HL-60 (cell line): Measurements from ENCODE around the gene CBLN2.

Experiments used
- CTCF ChIP-seq: IDR thresholded peaks from one replicate; pipeline ENCODE4 v1.5.1; 2011; ENCODE audit warnings: low read length, control low read depth, inconsistent platforms; ENCODE audit not compliant: insufficient read depth
- POLR2AphosphoS5 ChIP-seq: IDR thresholded peaks from 2 replicates; pipeline ENCODE4 v1.6.1; 2012; ENCODE audit warnings: low read depth

- TF ChIP-seq POLR2AphosphoS5, result no peak
- no peak for TF ChIP-seq CTCF
Measured at GRCh38 chr18:72555968-72556367, 11.8 kb upstream of the CBLN2 start.
